Activated CD4-positive, alpha-beta T cell treated with anti-CD3 and anti-CD28 coated beads for 48 hours (primary cell): ENCODE results near the gene STRN.
"Not testable (repeated sequence)": the region's sequence is repeated elsewhere in the genome, so short reads cannot be mapped to it uniquely, and the experiment has no call there.

Experiments
- DNase-seq: peaks from one replicate; pipeline ENCODE4 v3.0.0-alpha.2; 2020

Gene STRN

GRCh38 chr2:36906277-36906676 is 60.1 kb downstream of the STRN start:
- DNase-seq, result no peak

GRCh38 chr2:36904636-36905035 is 61.7 kb downstream of the STRN start:
- no peak for DNase-seq

GRCh38 chr2:36902385-36903120 is 63.8 kb downstream of the STRN start:
- DNase-seq, result no peak

- no peak for DNase-seq
Measured at GRCh38 chr2:36892805-36893204, 73.5 kb downstream of the STRN start.

GRCh38 chr2:36889795-36890194 is 76.5 kb downstream of the STRN start:
- DNase-seq, result peak; percentile 23

- not testable (repeated sequence) for DNase-seq
Measured at GRCh38 chr2:36887095-36887494, 79.2 kb downstream of the STRN start.

- DNase-seq, result no peak
Measured at GRCh38 chr2:36886664-36887063, 79.7 kb downstream of the STRN start.

GRCh38 chr2:36885605-36886004 is 80.7 kb downstream of the STRN start:
- DNase-seq, result no peak

- no peak for DNase-seq
Measured at GRCh38 chr2:36882532-36882931, 83.8 kb downstream of the STRN start.

GRCh38 chr2:36881816-36882215 is 84.5 kb downstream of the STRN start:
- DNase-seq, result no peak

GRCh38 chr2:36878429-36878828 is 87.9 kb downstream of the STRN start:
- no peak for DNase-seq

- no peak for DNase-seq
Measured at GRCh38 chr2:36871068-36871707, 95.1 kb downstream of the STRN start.

- DNase-seq, result no peak
Measured at GRCh38 chr2:36869606-36870005, 96.7 kb downstream of the STRN start.

- no peak for DNase-seq
Measured at GRCh38 chr2:36861896-36862295, 104.4 kb downstream of the STRN start.

- no peak for DNase-seq
Measured at GRCh38 chr2:36859366-36859792, 107.0 kb downstream of the STRN start.

GRCh38 chr2:36858551-36859365 is 107.6 kb downstream of the STRN start:
- DNase-seq, result no peak

GRCh38 chr2:36857713-36858112 is 108.6 kb downstream of the STRN start:
- no peak for DNase-seq

GRCh38 chr2:36855429-36855828 is 110.9 kb downstream of the STRN start:
- DNase-seq, result no peak

- DNase-seq, result no peak
Measured at GRCh38 chr2:36854241-36854640, 112.1 kb downstream of the STRN start.

- no peak for DNase-seq
Measured at GRCh38 chr2:36849265-36849664, 117.1 kb downstream of the STRN start.

- DNase-seq, result no peak
Measured at GRCh38 chr2:36843838-36844237, 122.5 kb downstream of the STRN start.

- DNase-seq, result no peak
Measured at GRCh38 chr2:36839976-36840617, 126.2 kb downstream of the STRN start.
